ENCODE results near the gene PLAAT4. TPM values are rescaled to one million over a fixed set of nuclear protein-coding genes. Genes with fewer than 3 reads are reported as not detected.

Gene PLAAT4
- total and polyA plus RNA-seq, 2 of the 8 experiments (the other 6 are each of a cell fraction or from before 2014, with no cell fraction given), result 2.8 to 4.1 TPM

GRCh38 chr11:63567044-63567840, 30.6 kb downstream of the PLAAT4 start:
- Histone ChIP-seq H3K4me3 (ENCODE audit: extremely low read depth in 1 of 4, insufficient read depth in 2 of 4, low read depth in 3 of 4, low read length in 4 of 4) (no peak overlapping the region), H3K23me2 (ENCODE audit: low read depth, low read length) (no peaks in the 10 kb centered on the region), H4K91ac (replicated peaks; ENCODE audit: insufficient read length, low read length) (peak overlapping the region; percentile 98), H2BK5ac (ENCODE audit: low read depth, low read length) (peak overlapping the region; percentile 1; the same call in 1 of the 2 replicates), H3K27ac (ENCODE audit: low read depth, low read length) (peak overlapping the region; percentile 19; the same call in 1 of the 2 replicates), H4K5ac (ENCODE audit: insufficient read length, low read depth, low read length) (no peak overlapping the region), H2BK120ac (replicated peaks; ENCODE audit: low read depth, low read length) (no peak overlapping the region), H3K23ac (ENCODE audit: insufficient read length) (no peak overlapping the region), H2BK20ac (ENCODE audit: low read length) (no peak overlapping the region), H2AK5ac (ENCODE audit: low read depth, low read length) (no peak overlapping the region), H2AFZ (ENCODE audit: low read length) (no peak overlapping the region), H2BK12ac (ENCODE audit: low read depth, low read length) (no peak overlapping the region; the same call in 1 of the 2 replicates), H3K4me1 (replicated peaks in 1 of 4; ENCODE audit: control insufficient read depth in 3 of 4, insufficient read depth in 4 of 4, low read length in 3 of 4) (peaks cover 0 to 5% (median 3%) of the 10 kb centered on the region in 4 experiments; a peak in 3 of 7 replicates), H3K56ac (replicated peaks; ENCODE audit: insufficient read length, low read depth, low read length) (no peak overlapping the region), H4K8ac (ENCODE audit: extremely low read depth, insufficient read depth, low read length) (no peak overlapping the region), H3K36me3 (ENCODE audit: control insufficient read depth in 2 of 4, insufficient read depth in 4 of 4, low read length in 3 of 4) (no peaks in the 10 kb centered on the region), H3K79me2 (ENCODE audit: control insufficient read depth in 1 of 2, insufficient read depth in 2 of 2, low read length in 2 of 2) (no peaks in the 10 kb centered on the region), H3K27me3 (replicated peaks in 1 of 4; ENCODE audit: control insufficient read depth in 3 of 4, extremely low read depth in 1 of 4, insufficient read depth in 3 of 4, low read length in 3 of 4) (no peaks in the 10 kb centered on the region), H2BK15ac (ENCODE audit: low read length) (no peak overlapping the region), H3K4ac (replicated peaks; ENCODE audit: insufficient read length, low read depth, low read length) (no peak overlapping the region), H3K79me1 (ENCODE audit: low read depth, low read length) (no peaks in the 10 kb centered on the region), H3K4me2 (ENCODE audit: insufficient read depth in 1 of 2, low read depth in 2 of 2, low read length in 2 of 2) (no peak overlapping the region), H4K20me1 (replicated peaks in 1 of 2; ENCODE audit: control insufficient read depth in 1 of 2, insufficient read depth in 2 of 2, low read length in 2 of 2) (no peaks in the 10 kb centered on the region), H3K9me3 (ENCODE audit: insufficient read depth in 2 of 2, low read depth in 1 of 2, low read length in 1 of 2) (no peaks in the 10 kb centered on the region), H3K9ac (replicated peaks in 1 of 4; ENCODE audit: extremely low read depth in 1 of 4, low read depth in 3 of 4, low read length in 3 of 4) (no peak overlapping the region), H3K14ac (ENCODE audit: insufficient read length) (no peak overlapping the region), H3K18ac (ENCODE audit: extremely low read depth, low read length) (no peak overlapping the region)
- TF ChIP-seq BACH1 (IDR thresholded peaks at IDR 0.05; ENCODE audit: low read length), result peak; percentile 74
- TF ChIP-seq ASH2L (IDR thresholded peaks at IDR 0.05; ENCODE audit: low read length), result no peak
- TF ChIP-seq SP1 (IDR thresholded peaks at IDR 0.05; ENCODE audit: low read depth, low read length), result no peak
- peak in 1 of 2 experiments; percentile 75; a peak in 1 of 3 replicates for TF ChIP-seq EP300 (IDR thresholded peaks at IDR 0.05; ENCODE audit: borderline replicate concordance in 1 of 2, low read depth in 2 of 2, low read length in 2 of 2)
- no peak for TF ChIP-seq BCL11A (IDR thresholded peaks at IDR 0.05; ENCODE audit: low read depth in 2 of 2, low read length in 2 of 2)
- POLR2A ChIA-PET (ENCODE audit: partially characterized antibody), result interaction anchor here (0.8 to 2.2 kb wide), 2 partner anchors 8 to 13 kb away, joined by 3 to 4 read pairs; no protein-coding TSS in a partner anchor
- WGBS, 2 experiments (ENCODE audit: extremely low coverage in 1 of 2, insufficient coverage in 1 of 2, insufficient read length in 1 of 2, insufficient replicate concordance in 2 of 2, low coverage in 1 of 2, low lambda C conversion rate in 2 of 2, missing lambda C conversion rate in 1 of 2), result 84% methylated on average over 5 of the region's 5 CpGs; no CpG with 5 or more reads in 1 of the 2 experiments
- CTCF ChIA-PET (ENCODE audit: partially characterized antibody), result interaction anchor here (0.6 to 2.5 kb wide), 4 partner anchors 14 to 88 kb away, joined by 3 to 8 read pairs (median 5); no protein-coding TSS in a partner anchor
- DNase-seq (ENCODE audit: low read depth in 1 of 2, low spot score in 2 of 2) (no peak), FAIRE-seq (no peak)

All from H1 (cell line).